Neural progenitor cell (in vitro differentiated cells): ENCODE results near the gene CCDC78. TPM values are rescaled to one million over a fixed set of nuclear protein-coding genes. Genes with fewer than 3 reads are reported as not detected.
A peak's percentile ranks its signal among the peaks of the same experiment; 100 is the strongest.

Source experiments
- DNase-seq: peaks from one replicate; pipeline ENCODE4 v3.0.0-alpha.2; 2016; ENCODE audit warnings: low spot score
- H2AFZ ChIP-seq: fragments of 200-600 bp; sonication (generic); replicated peaks from 2 replicates; pipeline ENCODE4 v1.6.1; 2016; ENCODE audit warnings: antibody characterized with exemption
- H3F3A ChIP-seq: fragments of 200-600 bp; sonication (generic); 2 replicates; pipeline ENCODE4 v1.6.1; 2016; ENCODE audit warnings: antibody characterized with exemption, low read depth
- H3K27ac ChIP-seq: fragments of 200-600 bp; sonication (generic); 2 replicates; pipeline ENCODE4 v1.5.1; 2016; ENCODE audit warnings: mild to moderate bottlenecking
- H3K27me3 ChIP-seq: fragments of 200-600 bp; sonication (generic); 2 replicates; pipeline ENCODE4 v1.6.1; 2016; ENCODE audit warnings: mild to moderate bottlenecking, moderate library complexity
- H3K36me3 ChIP-seq: fragments of 200-600 bp; sonication (generic); 2 replicates; pipeline ENCODE4 v1.5.1; 2016
- H3K4me1 ChIP-seq: fragments of 200-600 bp; sonication (generic); 2 replicates; pipeline ENCODE4 v1.6.1; 2016; ENCODE audit warnings: mixed run types
- H3K4me2 ChIP-seq: fragments of 200-600 bp; sonication (generic); 2 replicates; pipeline ENCODE4 v1.6.1; 2016
- H3K4me3 ChIP-seq: fragments of 200-600 bp; sonication (generic); 2 replicates; pipeline ENCODE4 v1.5.1; 2016
- H3K79me2 ChIP-seq: fragments of 200-600 bp; sonication (generic); 2 replicates; pipeline ENCODE4 v1.6.1; 2016; ENCODE audit warnings: low read depth
- H3K9ac ChIP-seq: fragments of 200-600 bp; sonication (generic); 2 replicates; pipeline ENCODE4 v1.6.1; 2016
- H3K9me3 ChIP-seq: fragments of 200-600 bp; sonication (generic); 2 replicates; pipeline ENCODE4 v1.5.1; 2016; ENCODE audit warnings: low read depth
- H4K20me1 ChIP-seq: fragments of 200-600 bp; sonication (generic); 2 replicates; pipeline ENCODE4 v1.6.1; 2016; ENCODE audit warnings: low read depth
- H3K27ac Mint-ChIP-seq: 3 replicates; pipeline ENCODE4 v1.8.0; 2021; ENCODE audit warnings: mixed read lengths
- H3K27me3 Mint-ChIP-seq: 2 replicates; pipeline ENCODE4 v1.8.0; 2022; ENCODE audit warnings: low read depth, mild to moderate bottlenecking, inconsistent platforms, moderate library complexity, mixed read lengths; ENCODE audit not compliant: insufficient read depth
- H3K36me3 Mint-ChIP-seq: 3 replicates; pipeline ENCODE4 v1.8.0; 2021; ENCODE audit warnings: mixed read lengths
- H3K4me1 Mint-ChIP-seq: 3 replicates; pipeline ENCODE4 v1.8.0; 2021; ENCODE audit warnings: mixed read lengths
- H3K4me3 Mint-ChIP-seq: 3 replicates; pipeline ENCODE4 v1.8.0; 2021; ENCODE audit warnings: mild to moderate bottlenecking, moderate library complexity, mixed read lengths
- H3K9me3 Mint-ChIP-seq: 3 replicates; pipeline ENCODE4 v1.8.0; 2020; ENCODE audit warnings: mixed read lengths
- EZH2 ChIP-seq: fragments of 200-600 bp; sonication (generic); IDR thresholded peaks from 2 replicates; pipeline ENCODE4 v1.6.1; 2017; ENCODE audit warnings: antibody characterized with exemption, mild to moderate bottlenecking, moderate library complexity
- EZH2phosphoT487 ChIP-seq: fragments of 200-600 bp; sonication (generic); IDR thresholded peaks from 2 replicates; pipeline ENCODE4 v1.6.1; 2017; ENCODE audit warnings: antibody characterized with exemption
- total RNA-seq: library from RNA; depleted of rRNA; stranded (reverse); fragments of >200 nt; gene quantifications from 2 replicates; pipeline ENCODE4 v1.2.3, GENCODE V29; 2015; ENCODE audit warnings: low replicate concordance
- TF ChIP-seq, protein P1 (sequence below): fragments of 200-600 bp; sonication (generic); IDR thresholded peaks from 2 replicates; pipeline ENCODE4 v1.5.1; 2017; ENCODE audit warnings: antibody characterized with exemption, mild to moderate bottlenecking

The CCDC78 gene
- total RNA-seq, 1 donor from 2014 or later: 0.67 TPM

- Mint-ChIP-seq H3K27ac (no peak overlapping the region), H3K36me3 (no peaks in the 10 kb centered on the region), H3K27me3 (peaks cover 7% of the 10 kb centered on the region), H3K4me1 (no peaks in the 10 kb centered on the region), H3K4me3 (no peak overlapping the region), H3K9me3 (no peaks in the 10 kb centered on the region)
- Histone ChIP-seq H3K27ac (no peak overlapping the region), H3K4me3 (no peak overlapping the region), H3K4me1 (peaks cover 8% of the 10 kb centered on the region), H4K20me1 (peaks cover 20% of the 10 kb centered on the region), H3K27me3 (peaks cover 45% of the 10 kb centered on the region), H3K4me2 (no peak overlapping the region), H3K36me3 (no peaks in the 10 kb centered on the region), H3K79me2 (no peaks in the 10 kb centered on the region), H3K9me3 (no peaks in the 10 kb centered on the region), H3F3A (peaks cover 30% of the 10 kb centered on the region), H2AFZ (no peak overlapping the region), H3K9ac (no peak overlapping the region)
- TF ChIP-seq EZH2 (no peak), EZH2phosphoT487 (no peak)
- TF ChIP-seq, protein P1, sequence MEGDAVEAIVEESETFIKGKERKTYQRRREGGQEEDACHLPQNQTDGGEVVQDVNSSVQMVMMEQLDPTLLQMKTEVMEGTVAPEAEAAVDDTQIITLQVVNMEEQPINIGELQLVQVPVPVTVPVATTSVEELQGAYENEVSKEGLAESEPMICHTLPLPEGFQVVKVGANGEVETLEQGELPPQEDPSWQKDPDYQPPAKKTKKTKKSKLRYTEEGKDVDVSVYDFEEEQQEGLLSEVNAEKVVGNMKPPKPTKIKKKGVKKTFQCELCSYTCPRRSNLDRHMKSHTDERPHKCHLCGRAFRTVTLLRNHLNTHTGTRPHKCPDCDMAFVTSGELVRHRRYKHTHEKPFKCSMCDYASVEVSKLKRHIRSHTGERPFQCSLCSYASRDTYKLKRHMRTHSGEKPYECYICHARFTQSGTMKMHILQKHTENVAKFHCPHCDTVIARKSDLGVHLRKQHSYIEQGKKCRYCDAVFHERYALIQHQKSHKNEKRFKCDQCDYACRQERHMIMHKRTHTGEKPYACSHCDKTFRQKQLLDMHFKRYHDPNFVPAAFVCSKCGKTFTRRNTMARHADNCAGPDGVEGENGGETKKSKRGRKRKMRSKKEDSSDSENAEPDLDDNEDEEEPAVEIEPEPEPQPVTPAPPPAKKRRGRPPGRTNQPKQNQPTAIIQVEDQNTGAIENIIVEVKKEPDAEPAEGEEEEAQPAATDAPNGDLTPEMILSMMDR: no peak
- DNase-seq: no peak
Observed at GRCh38 chr16:729768-730665, 3.8 kb upstream of the CCDC78 start.

- Histone ChIP-seq H3K4me2 (peak overlapping the region; percentile 92), H3K27ac (no peak overlapping the region), H3K36me3 (no peaks in the 10 kb centered on the region), H3F3A (peaks cover 33% of the 10 kb centered on the region), H2AFZ (no peak overlapping the region), H3K27me3 (peaks cover 45% of the 10 kb centered on the region), H3K4me3 (peak overlapping the region; percentile 43), H3K4me1 (peaks cover 8% of the 10 kb centered on the region), H3K9ac (no peak overlapping the region), H4K20me1 (peaks cover 20% of the 10 kb centered on the region), H3K79me2 (no peaks in the 10 kb centered on the region), H3K9me3 (no peaks in the 10 kb centered on the region)
- Mint-ChIP-seq H3K4me1 (no peaks in the 10 kb centered on the region), H3K4me3 (peak overlapping the region; percentile 38), H3K27ac (no peak overlapping the region), H3K9me3 (no peaks in the 10 kb centered on the region), H3K36me3 (no peaks in the 10 kb centered on the region), H3K27me3 (peaks cover 7% of the 10 kb centered on the region)
- TF ChIP-seq EZH2 (no peak), EZH2phosphoT487 (no peak)
- TF ChIP-seq, protein P1: no peak
- no peak for DNase-seq
Observed at GRCh38 chr16:728890-729744, 2.9 kb upstream of the CCDC78 start.

GRCh38 chr16:728131-728889 is 2.1 kb upstream of the CCDC78 start:
- Mint-ChIP-seq H3K4me3 (peak overlapping the region; percentile 38), H3K27ac (no peak overlapping the region), H3K9me3 (no peaks in the 10 kb centered on the region), H3K36me3 (no peaks in the 10 kb centered on the region), H3K4me1 (no peaks in the 10 kb centered on the region), H3K27me3 (peaks cover 7% of the 10 kb centered on the region)
- H3F3A ChIP-seq: peaks cover 33% of the 10 kb centered on the region
- H3K36me3 ChIP-seq: no peaks in the 10 kb centered on the region
- H3K79me2 ChIP-seq: no peaks in the 10 kb centered on the region
- H2AFZ ChIP-seq: no peak overlapping the region
- H3K9me3 ChIP-seq: no peaks in the 10 kb centered on the region
- peak overlapping the region; percentile 92 for H3K4me2 ChIP-seq
- H4K20me1 ChIP-seq: peaks cover 20% of the 10 kb centered on the region
- no peak overlapping the region for H3K9ac ChIP-seq
- DNase-seq: peak; percentile 72
- TF ChIP-seq, protein P1: no peak
- peak; percentile 2 for TF ChIP-seq EZH2phosphoT487
- peaks cover 45% of the 10 kb centered on the region for H3K27me3 ChIP-seq
- no peak overlapping the region for H3K27ac ChIP-seq
- peaks cover 8% of the 10 kb centered on the region for H3K4me1 ChIP-seq
- H3K4me3 ChIP-seq: peak overlapping the region; percentile 43
